ENCODE results near the gene ACSS2. TPM values are rescaled to one million over a fixed set of nuclear protein-coding genes. Genes with fewer than 3 reads are reported as not detected.

ACSS2 gene
- total and polyA plus RNA-seq, 2 of the 8 experiments (the other 6 are each of a cell fraction or from before 2014, with no cell fraction given), result 17.7 to 24.2 TPM

GRCh38 chr20:34849778-34850177, 26.6 kb upstream of the ACSS2 start:
- no peak overlapping the region for H3K4me2 ChIP-seq (ENCODE audit: insufficient read depth in 1 of 2, low read depth in 2 of 2, low read length in 2 of 2)
- ChIA-PET POLR2A (ENCODE audit: partially characterized antibody) (no interaction called here), CTCF (ENCODE audit: partially characterized antibody) (no interaction called here)
- H3K9me3 ChIP-seq (ENCODE audit: insufficient read depth in 2 of 2, low read depth in 1 of 2, low read length in 1 of 2), result no peaks in the 10 kb centered on the region
- no peak overlapping the region for H2BK12ac ChIP-seq (ENCODE audit: low read depth, low read length)
- no peak overlapping the region for H3K9ac ChIP-seq (replicated peaks in 1 of 4; ENCODE audit: extremely low read depth in 1 of 4, low read depth in 3 of 4, low read length in 3 of 4)
- no peak overlapping the region for H2BK15ac ChIP-seq (ENCODE audit: low read length)
- no peak overlapping the region for H2BK120ac ChIP-seq (replicated peaks; ENCODE audit: low read depth, low read length)
- no peak overlapping the region for H3K4me3 ChIP-seq (ENCODE audit: extremely low read depth in 1 of 4, insufficient read depth in 2 of 4, low read depth in 3 of 4, low read length in 4 of 4)
- no peak overlapping the region for H4K91ac ChIP-seq (replicated peaks; ENCODE audit: insufficient read length, low read length)
- no peak overlapping the region for H4K8ac ChIP-seq (ENCODE audit: extremely low read depth, insufficient read depth, low read length)
- DNase-seq (ENCODE audit: low read depth in 1 of 2, low spot score in 2 of 2), result no peak
- no peaks in the 10 kb centered on the region for H3K27me3 ChIP-seq (replicated peaks in 1 of 4; ENCODE audit: control insufficient read depth in 3 of 4, extremely low read depth in 1 of 4, insufficient read depth in 3 of 4, low read length in 3 of 4)
- no peaks in the 10 kb centered on the region for H3K23me2 ChIP-seq (ENCODE audit: low read depth, low read length)
- no peak overlapping the region for H4K5ac ChIP-seq (ENCODE audit: insufficient read length, low read depth, low read length)
- H4K20me1 ChIP-seq (replicated peaks in 1 of 2; ENCODE audit: control insufficient read depth in 1 of 2, insufficient read depth in 2 of 2, low read length in 2 of 2), result no peaks in the 10 kb centered on the region
- no peak overlapping the region for H3K18ac ChIP-seq (ENCODE audit: extremely low read depth, low read length)
- peaks cover 2 to 20% (median 8%) of the 10 kb centered on the region in 4 experiments; a peak in 5 of 8 replicates for H3K36me3 ChIP-seq (ENCODE audit: control insufficient read depth in 2 of 4, insufficient read depth in 4 of 4, low read length in 3 of 4)
- H3K79me2 ChIP-seq (ENCODE audit: control insufficient read depth in 1 of 2, insufficient read depth in 2 of 2, low read length in 2 of 2), result no peaks in the 10 kb centered on the region
- no peak overlapping the region for H2AFZ ChIP-seq (ENCODE audit: low read length)
- H3K27ac ChIP-seq (ENCODE audit: low read depth, low read length), result no peak overlapping the region
- H3K56ac ChIP-seq (replicated peaks; ENCODE audit: insufficient read length, low read depth, low read length), result no peak overlapping the region
- no peak overlapping the region for H3K14ac ChIP-seq (ENCODE audit: insufficient read length)
- H2AK5ac ChIP-seq (ENCODE audit: low read depth, low read length), result no peak overlapping the region
- H3K4me1 ChIP-seq (replicated peaks in 1 of 4; ENCODE audit: control insufficient read depth in 3 of 4, insufficient read depth in 4 of 4, low read length in 3 of 4), result no peaks in the 10 kb centered on the region
- H2BK20ac ChIP-seq (ENCODE audit: low read length), result no peak overlapping the region
- 90% methylated on average over 9 of the region's 9 CpGs; no CpG with 5 or more reads in 1 of the 2 experiments for WGBS, 2 experiments (ENCODE audit: extremely low coverage in 1 of 2, insufficient coverage in 1 of 2, insufficient read length in 1 of 2, insufficient replicate concordance in 2 of 2, low coverage in 1 of 2, low lambda C conversion rate in 2 of 2, missing lambda C conversion rate in 1 of 2)
- no peak overlapping the region for H3K23ac ChIP-seq (ENCODE audit: insufficient read length)
- no peak overlapping the region for H3K4ac ChIP-seq (replicated peaks; ENCODE audit: insufficient read length, low read depth, low read length)
- FAIRE-seq, result no peak
- H3K79me1 ChIP-seq (ENCODE audit: low read depth, low read length), result no peaks in the 10 kb centered on the region; the same call in 1 of the 2 replicates
- H2BK5ac ChIP-seq (ENCODE audit: low read depth, low read length), result no peak overlapping the region
- TF ChIP-seq ASH2L (IDR thresholded peaks at IDR 0.05; ENCODE audit: low read length) (no peak), USF2 (IDR thresholded peaks at IDR 0.05; ENCODE audit: low read length) (no peak), SP2 (IDR thresholded peaks at IDR 0.05; ENCODE audit: low read length) (no peak), SIRT6 (IDR thresholded peaks at IDR 0.05; ENCODE audit: low read length) (no peak), MAX (IDR thresholded peaks at IDR 0.05) (no peak), NRF1 (IDR thresholded peaks at IDR 0.05; ENCODE audit: low read depth, low read length) (no peak), POLR2AphosphoS5 (IDR thresholded peaks at IDR 0.05; ENCODE audit: low read depth, low read length) (no peak), HDAC6 (IDR thresholded peaks at IDR 0.05; ENCODE audit: low read depth, low read length) (no peak), TCF12 (IDR thresholded peaks at IDR 0.05; ENCODE audit: low read depth, low read length) (no peak), RXRA (IDR thresholded peaks at IDR 0.05; ENCODE audit: insufficient read depth, low read depth, low read length) (no peak), KDM1A (IDR thresholded peaks at IDR 0.05; ENCODE audit: borderline replicate concordance, low read length) (no peak), SP4 (IDR thresholded peaks at IDR 0.05; ENCODE audit: low read length) (no peak), JUN (IDR thresholded peaks at IDR 0.05; ENCODE audit: low read depth, low read length) (no peak), KDM5A (IDR thresholded peaks at IDR 0.05; ENCODE audit: low read length) (no peak), SRF (IDR thresholded peaks at IDR 0.05; ENCODE audit: low read depth, low read length) (no peak)
